Heart right ventricle (tissue), 16 donors: ENCODE results near the gene PLIN1. TPM values are rescaled to one million over a fixed set of nuclear protein-coding genes. Genes with fewer than 3 reads are reported as not detected.
"Not testable (repeated sequence)": the region's sequence is repeated elsewhere in the genome, so short reads cannot be mapped to it uniquely, and the experiment has no call there.

Experiments
- ATAC-seq, 8 donors: fragments of 200-7000 bp; cut with Tn5 transposase; one replicate each; pipeline ENCODE4 v1.9.1; 2020; ENCODE audit warnings: mild to moderate bottlenecking in 8 of 8, moderate library complexity in 8 of 8, moderate number of reproducible peaks in 1 of 8
- DNase-seq, 2 donors: peaks; one replicate each; pipeline ENCODE4 v3.0.0-alpha.2; 2020
- H3K27ac ChIP-seq, 10 donors: fragments of 200-600 bp; sonication (generic) in 2 of 10; one replicate each; pipeline versions ENCODE4 v1.5.0 to v1.8.0; 2020 to 2022; ENCODE audit warnings: mild to moderate bottlenecking in 3 of 10
- H3K27me3 ChIP-seq, 7 donors: fragments of 200-600 bp; one replicate each; pipeline ENCODE4 v1.8.0; 2021 to 2022; ENCODE audit warnings: mild to moderate bottlenecking in 2 of 7
- H3K36me3 ChIP-seq, 9 donors: fragments of 200-600 bp; sonication (generic) in 1 of 9; one replicate each; pipeline versions ENCODE4 v1.5.0 to v1.8.0; 2020 to 2022; ENCODE audit warnings: mild to moderate bottlenecking in 2 of 9
- H3K4me1 ChIP-seq, 9 donors: fragments of 200-600 bp; sonication (generic) in 1 of 9; one replicate each; pipeline versions ENCODE4 v1.5.0 to v1.8.0; 2020 to 2022; ENCODE audit warnings: mild to moderate bottlenecking in 4 of 9
- H3K4me3 ChIP-seq, 10 donors: fragments of 200-600 bp; sonication (generic) in 2 of 10; one replicate each; pipeline versions ENCODE4 v1.5.0 to v1.8.0; 2020 to 2022; ENCODE audit warnings: mild to moderate bottlenecking in 7 of 10, moderate library complexity in 2 of 10
- H3K9me3 ChIP-seq, 11 donors: fragments of 200-600 bp in 10 of 11; sonication (generic) in 2 of 11; one replicate each; pipeline versions ENCODE4 v1.5.0 to v1.8.0; 2013 to 2022; ENCODE audit warnings: mild to moderate bottlenecking in 2 of 11, control low read depth in 1 of 11, moderate library complexity in 1 of 11
- WGBS, 2 donors: extraction: QIAGEN DNeasy Blood & Tissue Kit; methylation state at CpG; one replicate each; pipeline ENCODE4 v1.1.7; 2013; ENCODE audit warnings: inconsistent platforms in 1 of 2; 5-methylcytosine and 5-hydroxymethylcytosine counted together
- intact Hi-C, 10 donors: fragments of 100-400 bp; cut with DNase I; formaldehyde crosslinking; loops; one replicate each; pipeline versions ENCODE4 v1.11.1 to v1.14.2; 2022
- polyA plus RNA-seq, 2 donors: library from polyadenylated mRNA; stranded (reverse); fragments of 200-250 nt; gene quantifications; one replicate each; pipeline ENCODE4 v1.2.3, GENCODE V29; 2013
- total RNA-seq, 10 donors: library from RNA; stranded (reverse); fragmentation: NEBNext Ultra II Directional in 3 of 10; extraction: Animal tissue kit (Norgen Biotek cat#: 25700) in 3 of 10; gene quantifications; one replicate each; pipeline versions ENCODE4 v1.2.1 to v1.2.4, GENCODE V29; 2021 to 2023
- TF ChIP-seq, protein P1 (sequence below), 9 donors: fragments of 200-600 bp; sonication (generic) in 2 of 9; IDR thresholded peaks; one replicate each; pipeline versions ENCODE4 v1.5.0 to v1.8.0; 2021 to 2022; ENCODE audit warnings: antibody characterized with exemption in 9 of 9, mild to moderate bottlenecking in 5 of 9, moderate library complexity in 1 of 9
- donor health status: Arrhythmogenic right ventricular cardiomyopathy.
- donor health status: ischemic (EF 13 %, LVEDD 7.1; RV severe dilation, severe dysfunction).
- donor health status: healthy with polysubstance abuse.
- donor health status: DM: no; HTN: yes; CAD: no.
- donor health status: DM: no; HTN: no; CAD: no.
- donor health status: ischemic (EF 25% LVEDD 6.9; RV normal size, moderate dysfunction).
- donor health status: ischemic (EF 25% LVEDD 5.7; RV mildly dilated, moderate dysfunction).
- donor health status: healthy.
- donor health status: DM: yes; HTN: yes; CAD: no.
- donor health status: Ischemic cardiomyopathy.
- donor health status: ischemic (EF 35%, LVEDD 5.7; RV mildly dilated, moderate dysfunction).
- donor health status: nonischemic (EF 11% LVEDD 7.7; RV severe dilation, severe dysfunction).
- donor health status: DM: yes; HTN: yes; CAD: no.
- donor health status: PGD.
- donor health status: ischemic (EF 29% LVEDD 5.4; RV normal size, mild dysfunction).
- donor health status: nonischemic (EF 23%, LVEDD 6.1; RV moderate dilation, normal function).

The PLIN1 gene
- total and polyA plus RNA-seq, 12 donors, result 0.30 to 45.3 (median 10.0) TPM

DNA sequence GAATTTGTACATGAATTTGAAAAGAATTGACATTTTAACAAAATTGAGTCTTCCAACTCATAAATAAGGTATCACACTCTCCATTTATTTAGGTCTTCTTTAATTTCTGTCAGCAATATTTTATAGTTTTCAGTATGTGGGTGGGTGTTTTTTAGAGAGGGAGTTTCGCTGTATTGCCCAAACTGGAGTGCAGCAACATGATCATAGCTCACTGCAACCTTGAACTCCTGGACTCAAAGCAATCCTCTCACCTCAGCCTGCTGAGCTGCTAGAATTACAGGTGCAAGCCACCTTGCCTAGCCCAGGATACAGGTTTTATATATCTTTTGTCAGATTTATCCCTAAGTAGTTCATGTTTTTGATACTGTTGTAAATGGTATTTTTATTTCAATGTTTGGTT is 16.0 kb upstream of the PLIN1 start:
- Histone ChIP-seq H3K27ac (no peak overlapping the region), H3K9me3 (no peaks in the 10 kb centered on the region), H3K27me3 (no peaks in the 10 kb centered on the region), H3K4me3 (no peak overlapping the region), H3K36me3 (no peaks in the 10 kb centered on the region), H3K4me1 (peaks cover 0 to 8% (median 0%) of the 10 kb centered on the region in 9 donors)
- DNase-seq (no peak), ATAC-seq (no peak)
- intact Hi-C loops, result loop anchor here in 1 of 10 donors (10.0 kb wide), 1 partner anchor 50 kb away; no protein-coding TSS in a partner anchor
- TF ChIP-seq, protein P1, sequence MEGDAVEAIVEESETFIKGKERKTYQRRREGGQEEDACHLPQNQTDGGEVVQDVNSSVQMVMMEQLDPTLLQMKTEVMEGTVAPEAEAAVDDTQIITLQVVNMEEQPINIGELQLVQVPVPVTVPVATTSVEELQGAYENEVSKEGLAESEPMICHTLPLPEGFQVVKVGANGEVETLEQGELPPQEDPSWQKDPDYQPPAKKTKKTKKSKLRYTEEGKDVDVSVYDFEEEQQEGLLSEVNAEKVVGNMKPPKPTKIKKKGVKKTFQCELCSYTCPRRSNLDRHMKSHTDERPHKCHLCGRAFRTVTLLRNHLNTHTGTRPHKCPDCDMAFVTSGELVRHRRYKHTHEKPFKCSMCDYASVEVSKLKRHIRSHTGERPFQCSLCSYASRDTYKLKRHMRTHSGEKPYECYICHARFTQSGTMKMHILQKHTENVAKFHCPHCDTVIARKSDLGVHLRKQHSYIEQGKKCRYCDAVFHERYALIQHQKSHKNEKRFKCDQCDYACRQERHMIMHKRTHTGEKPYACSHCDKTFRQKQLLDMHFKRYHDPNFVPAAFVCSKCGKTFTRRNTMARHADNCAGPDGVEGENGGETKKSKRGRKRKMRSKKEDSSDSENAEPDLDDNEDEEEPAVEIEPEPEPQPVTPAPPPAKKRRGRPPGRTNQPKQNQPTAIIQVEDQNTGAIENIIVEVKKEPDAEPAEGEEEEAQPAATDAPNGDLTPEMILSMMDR (IDR thresholded peaks at IDR 0.05), result no peak
- 82 to 94% methylated on average over 1 of the region's 1 CpG for WGBS, 2 donors

DNA sequence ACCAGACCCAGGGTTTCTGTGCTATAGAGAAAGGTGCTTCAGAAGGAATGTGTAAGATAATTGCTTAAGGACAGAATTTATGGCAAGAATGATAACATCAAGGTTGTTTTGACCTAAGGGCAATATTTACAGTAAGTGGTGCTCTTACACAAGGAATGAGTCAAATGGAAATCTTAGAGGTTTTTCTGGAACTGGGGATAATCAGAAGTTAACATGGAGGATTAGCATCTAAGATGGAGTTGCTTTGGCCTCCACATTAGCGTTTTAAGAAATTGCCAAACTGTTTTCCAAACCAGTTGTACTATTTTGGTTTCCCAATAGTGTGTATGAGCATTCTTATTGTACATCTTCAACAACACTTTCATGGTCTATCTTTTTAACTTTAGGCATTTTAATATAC is 14.5 kb upstream of the PLIN1 start:
- ATAC-seq (no peak), DNase-seq (no peak)
- Histone ChIP-seq H3K9me3 (no peaks in the 10 kb centered on the region), H3K27ac (no peak overlapping the region), H3K36me3 (no peaks in the 10 kb centered on the region), H3K4me1 (peaks cover 0 to 13% (median 10%) of the 10 kb centered on the region in 9 donors), H3K4me3 (no peak overlapping the region), H3K27me3 (no peaks in the 10 kb centered on the region)
- 87 to 91% methylated on average over 1 of the region's 1 CpG for WGBS, 2 donors
- intact Hi-C loops, result loop anchor here in 2 of 10 donors (2.0 to 10.0 kb wide), 2 partner anchors 45 to 49 kb away; no protein-coding TSS in a partner anchor
- TF ChIP-seq, protein P1 (IDR thresholded peaks at IDR 0.05), result no peak

DNA sequence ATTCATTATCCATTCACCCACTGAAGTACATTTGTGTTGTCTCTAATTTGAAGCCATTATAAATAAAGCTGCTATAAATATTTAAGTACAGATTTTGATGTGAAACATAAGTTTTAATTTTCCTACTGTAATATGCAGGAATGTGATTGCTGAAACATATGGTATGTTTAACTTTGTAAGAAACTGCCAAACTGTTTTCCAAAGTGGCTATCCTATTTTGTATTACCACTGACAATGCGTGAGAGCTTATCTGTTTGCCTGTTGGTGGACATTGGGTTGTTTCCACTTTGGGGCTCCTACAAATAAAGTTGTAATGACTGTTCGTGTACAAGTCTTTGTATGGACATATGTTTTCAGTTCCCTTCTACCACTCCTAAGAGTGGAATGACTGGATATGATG is 13.9 kb upstream of the PLIN1 start:
- Histone ChIP-seq H3K4me3 (no peak overlapping the region), H3K4me1 (peaks cover 0 to 13% (median 10%) of the 10 kb centered on the region in 9 donors), H3K27me3 (no peaks in the 10 kb centered on the region), H3K27ac (no peak overlapping the region), H3K36me3 (no peaks in the 10 kb centered on the region), H3K9me3 (no peaks in the 10 kb centered on the region)
- DNase-seq (no peak), ATAC-seq (no peak)
- TF ChIP-seq, protein P1 (IDR thresholded peaks at IDR 0.05), result no peak
- intact Hi-C loops, result loop anchor here in 2 of 10 donors (2.0 to 10.0 kb wide), 2 partner anchors 46 to 48 kb away; no protein-coding TSS in a partner anchor
- 60 to 71% methylated on average over 2 of the region's 2 CpGs for WGBS, 2 donors

DNA sequence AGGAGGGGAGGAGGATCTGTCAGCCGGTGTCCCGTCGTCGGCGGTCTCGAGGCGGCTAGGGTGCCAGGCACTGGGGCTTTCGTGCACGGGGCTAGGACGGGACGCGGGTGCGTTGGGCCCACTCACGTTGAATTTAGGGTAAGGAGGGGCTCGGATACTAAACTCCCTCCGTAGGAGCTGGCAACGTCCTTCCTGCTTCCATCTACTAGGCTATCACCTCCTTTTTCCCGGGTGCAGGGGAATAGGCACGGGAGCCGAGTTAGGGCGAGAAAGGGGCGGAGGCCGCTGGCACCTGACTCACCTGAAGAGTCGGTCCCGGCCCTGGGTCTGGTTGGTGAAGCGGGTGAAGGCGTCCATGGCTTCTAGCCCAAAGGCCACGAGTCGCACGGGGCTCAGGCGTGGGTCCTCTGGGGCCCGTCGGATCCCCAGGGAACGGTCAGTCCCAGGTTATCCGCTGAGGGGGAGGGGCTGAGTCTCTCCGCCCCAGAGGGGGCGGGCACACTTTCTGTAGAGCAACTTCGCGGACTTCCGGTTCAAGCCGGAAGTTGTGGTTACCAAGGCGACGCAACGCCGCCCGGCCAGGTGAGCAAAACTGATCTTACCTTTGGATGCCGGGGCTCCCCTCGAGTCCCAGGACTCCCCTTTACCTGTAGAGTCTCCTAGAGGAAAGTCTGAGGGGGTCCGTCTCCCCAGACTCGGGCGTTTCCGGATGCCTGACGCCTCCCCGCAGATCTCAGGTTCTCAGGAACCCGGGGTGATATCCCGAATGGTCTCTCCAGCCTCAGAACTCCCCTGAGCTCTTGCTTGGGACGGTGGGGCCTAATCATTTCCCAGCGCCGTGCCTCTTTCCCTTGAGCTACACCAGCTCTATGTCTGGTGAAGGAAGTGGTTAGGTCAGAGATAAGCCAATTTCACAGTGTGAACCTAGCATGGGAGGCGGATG is 11.4 kb upstream of the PLIN1 start, which contains the start of the genes PEX11A and WDR93:
TSS of gene PEX11A (minus strand) at position 479 of the 943 bp plus-strand sequence. CDS start at position 357, 122 bp downstream.
TSS of gene WDR93 (plus strand) at position 536 of the 943 bp plus-strand sequence. CDS start 10,936 bp downstream, outside the sequence.
- H3K4me3 ChIP-seq, result peak within 1 kb of the TSS; percentile 59 to 86 (median 70)
- intact Hi-C loops, result loop anchor here in 1 of 10 donors (10.0 kb wide), 1 partner anchor 46 kb away; no protein-coding TSS in a partner anchor
- no peaks in the 10 kb centered on the region for H3K9me3 ChIP-seq
- TF ChIP-seq, protein P1 (IDR thresholded peaks at IDR 0.05), result no peak
- peaks cover 0 to 8% (median 0%) of the 10 kb centered on the region in 9 donors for H3K36me3 ChIP-seq
- H3K4me1 ChIP-seq, result peaks cover 0 to 16% (median 10%) of the 10 kb centered on the region in 9 donors
- H3K27ac ChIP-seq, result peak within 1 kb of the TSS in 8 of 10 donors; percentile 41 to 78 (median 62)
- DNase-seq, result peak; percentile 77 to 79
- ATAC-seq, result peak; percentile 85 to 98 (median 96)
- WGBS, 2 donors, result 3 to 4% methylated on average over 59 to 60 of the region's 60 CpGs
- no peaks in the 10 kb centered on the region for H3K27me3 ChIP-seq

DNA sequence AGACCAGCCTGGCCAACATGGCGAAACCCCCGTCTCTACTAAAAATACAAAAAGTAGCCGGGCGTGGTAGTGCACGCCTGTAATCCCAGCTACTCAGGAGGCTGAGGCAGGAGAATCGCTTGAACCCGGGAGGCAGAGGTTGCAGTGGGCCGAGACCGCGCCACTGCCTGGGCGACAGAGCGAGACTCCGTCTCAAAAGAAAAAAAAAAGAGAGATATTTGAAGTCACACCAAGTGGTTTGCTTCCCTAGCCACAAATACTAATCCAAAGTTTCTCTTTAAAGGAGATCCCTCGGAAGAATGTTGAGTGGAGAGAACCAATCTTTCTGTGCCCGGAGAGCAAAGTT is 10.7 kb upstream of the PLIN1 start:
- H3K27ac ChIP-seq, result peak overlapping the region in 7 of 10 donors; percentile 41 to 78 (median 64)

More for the DNA sequence above, 10.7 kb upstream of the PLIN1 start:
- ATAC-seq, DNase-seq, H3K27me3 ChIP-seq, H3K9me3 ChIP-seq, H3K36me3 ChIP-seq: not testable (repeated sequence)
- intact Hi-C loops, result loop anchor here in 1 of 10 donors (10.0 kb wide), 1 partner anchor 45 kb away; no protein-coding TSS in a partner anchor
- Histone ChIP-seq H3K4me3 (peak overlapping the region; percentile 59 to 86 (median 70)), H3K4me1 (peaks cover 0 to 18% (median 10%) of the 10 kb centered on the region in 9 donors)
- WGBS, 2 donors, result 60 to 68% methylated on average over 15 of the region's 15 CpGs
